SK-N-SH treated with all-trans-retinoic acid at 6 μM for 48 hours (cell line): ENCODE results near the gene HDDC2.

Experiments used
- ATAC-seq: fragments of 200-7000 bp; cut with Tn5 transposase; 3 replicates; pipeline ENCODE4 v1.9.1; 2020; ENCODE audit warnings: mild to moderate bottlenecking, moderate library complexity
- ARNTL ChIP-seq: fragments of 450-650 bp; formaldehyde crosslinking; IDR thresholded peaks from 2 replicates; pipeline ENCODE4 v1.5.0; 2020; ENCODE audit warnings: low read depth, mild to moderate bottlenecking, moderate library complexity, borderline replicate concordance
- BACH2 ChIP-seq: fragments of 250-450 bp; sonication (Bioruptor Pico); IDR thresholded peaks from 2 replicates; pipeline ENCODE4 v1.9.0; 2021; ENCODE audit warnings: mild to moderate bottlenecking, borderline replicate concordance
- CSDC2 ChIP-seq: fragments of 250-450 bp; sonication (Bioruptor Pico); IDR thresholded peaks from 2 replicates; pipeline ENCODE4 v1.5.0; 2020; ENCODE audit warnings: mild to moderate bottlenecking, moderate library complexity
- ESRRG ChIP-seq: fragments of 250-450 bp; sonication (Bioruptor Pico); IDR thresholded peaks from 2 replicates; pipeline ENCODE4 v1.6.1; 2021; ENCODE audit warnings: mild to moderate bottlenecking
- ISL1 ChIP-seq: fragments of 250-450 bp; sonication (Bioruptor Pico); IDR thresholded peaks from 2 replicates; pipeline ENCODE4 v2.1.2; 2022; ENCODE audit warnings: mild to moderate bottlenecking, moderate library complexity
- OSR1 ChIP-seq: fragments of 250-450 bp; sonication (Bioruptor Pico); IDR thresholded peaks from 2 replicates; pipeline ENCODE4 v1.8.0; 2022; ENCODE audit warnings: moderate library complexity, mild to moderate bottlenecking, inconsistent platforms
- PPARA ChIP-seq: fragments of 250-450 bp; sonication (Bioruptor Pico); IDR thresholded peaks from 2 replicates; pipeline ENCODE4 v1.5.0; 2020; ENCODE audit warnings: mild to moderate bottlenecking, borderline replicate concordance
- RARB ChIP-seq: fragments of 250-450 bp; sonication (Bioruptor Pico); IDR thresholded peaks from 2 replicates; pipeline ENCODE4 v1.8.0; 2021; ENCODE audit warnings: mild to moderate bottlenecking, moderate library complexity
- SNAI2 ChIP-seq: fragments of 250-450 bp; sonication (Bioruptor Pico); IDR thresholded peaks from 2 replicates; pipeline ENCODE4 v1.5.0; 2020; ENCODE audit warnings: mild to moderate bottlenecking, moderate library complexity
- TCF4 ChIP-seq: fragments of 250-450 bp; sonication (Bioruptor Pico); IDR thresholded peaks from 2 replicates; pipeline ENCODE4 v1.8.0; 2021; ENCODE audit warnings: mild to moderate bottlenecking, moderate library complexity, borderline replicate concordance
- TOX ChIP-seq: fragments of 250-450 bp; sonication (Bioruptor Pico); IDR thresholded peaks from 2 replicates; pipeline ENCODE4 v1.8.0; 2021; ENCODE audit warnings: mild to moderate bottlenecking, moderate library complexity, borderline replicate concordance
- ZC3H10 ChIP-seq: fragments of 250-450 bp; sonication (Bioruptor Pico); IDR thresholded peaks from 2 replicates; pipeline ENCODE4 v1.5.1; 2021; ENCODE audit warnings: mild to moderate bottlenecking, moderate library complexity
- ZFP3 ChIP-seq: fragments of 250-450 bp; sonication (Bioruptor Pico); IDR thresholded peaks from 2 replicates; pipeline ENCODE4 v1.5.0; 2020; ENCODE audit warnings: mild to moderate bottlenecking, moderate library complexity
- ZFP30 ChIP-seq: fragments of 450-650 bp; formaldehyde crosslinking; IDR thresholded peaks from 2 replicates; pipeline ENCODE4 v1.5.0; 2022; ENCODE audit warnings: mild to moderate bottlenecking, moderate library complexity
- ZNF565 ChIP-seq: fragments of 450-650 bp; formaldehyde crosslinking; conservative IDR thresholded peaks from 2 replicates; pipeline ENCODE4 v1.5.0; 2020; ENCODE audit warnings: low read depth, mild to moderate bottlenecking, moderate library complexity
- ZNF70 ChIP-seq: fragments of 450-650 bp; formaldehyde crosslinking; IDR thresholded peaks from 2 replicates; pipeline ENCODE4 v1.5.0; 2020; ENCODE audit warnings: mild to moderate bottlenecking, moderate library complexity
- ZNF8 ChIP-seq: fragments of 450-650 bp; formaldehyde crosslinking; IDR thresholded peaks from 2 replicates; pipeline ENCODE4 v1.5.0; 2020; ENCODE audit warnings: mild to moderate bottlenecking, moderate library complexity
- TF ChIP-seq, protein P1 (sequence below): fragments of 250-450 bp; sonication (Bioruptor Pico); IDR thresholded peaks from 2 replicates; pipeline ENCODE4 v1.5.1; 2020; ENCODE audit warnings: low read depth, mild to moderate bottlenecking, moderate library complexity
- TF ChIP-seq, protein P2 (sequence below): fragments of 250-450 bp; sonication (Bioruptor Pico); IDR thresholded peaks from 2 replicates; pipeline ENCODE4 v1.8.0; 2020; ENCODE audit warnings: mild to moderate bottlenecking, moderate library complexity, borderline replicate concordance
- TF ChIP-seq, protein P3 (sequence below): fragments of 250-450 bp; sonication (Bioruptor Pico); IDR thresholded peaks from 2 replicates; pipeline ENCODE4 v1.5.1; 2021; ENCODE audit warnings: mild to moderate bottlenecking, moderate library complexity
- TF ChIP-seq, protein P4 (sequence below): fragments of 250-450 bp; sonication (Bioruptor Pico); IDR thresholded peaks from 2 replicates; pipeline ENCODE4 v1.8.0; 2021; ENCODE audit warnings: low read depth, mild to moderate bottlenecking, moderate library complexity, borderline replicate concordance
- TF ChIP-seq, protein P5 (sequence below): fragments of 250-450 bp; sonication (Bioruptor Pico); IDR thresholded peaks from 2 replicates; pipeline ENCODE4 v1.5.0; 2020; ENCODE audit warnings: mild to moderate bottlenecking, moderate library complexity

Gene HDDC2

DNA sequence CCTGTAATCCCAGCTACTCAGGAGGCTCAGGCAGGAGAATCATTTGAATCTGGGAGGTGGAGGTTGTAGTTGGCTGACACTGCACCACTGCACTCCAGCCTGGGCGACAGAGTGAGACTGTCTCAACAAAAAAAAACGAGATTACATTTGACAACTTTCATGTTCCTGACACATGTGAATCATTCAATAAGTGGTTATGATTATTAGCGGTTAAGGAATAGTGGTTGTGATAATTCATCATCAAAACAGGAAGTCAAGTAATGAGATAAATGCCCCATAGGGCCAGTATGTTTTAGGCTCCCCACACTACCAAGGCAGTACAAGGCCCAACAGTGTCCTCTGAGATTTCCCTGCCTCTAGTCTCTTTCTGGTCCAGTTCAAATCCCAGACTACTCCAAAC is 2.5 kb downstream of the HDDC2 start:
- no peak for ATAC-seq
- TF ChIP-seq ISL1 (CRISPR knock-in tag) (no peak), ARNTL (CRISPR knock-in tag) (no peak), OSR1 (no peak), CSDC2 (CRISPR knock-in tag) (no peak), ZFP3 (no peak), TCF4 (CRISPR knock-in tag) (no peak), ZNF8 (CRISPR knock-in tag) (no peak)
- TF ChIP-seq, protein P1, sequence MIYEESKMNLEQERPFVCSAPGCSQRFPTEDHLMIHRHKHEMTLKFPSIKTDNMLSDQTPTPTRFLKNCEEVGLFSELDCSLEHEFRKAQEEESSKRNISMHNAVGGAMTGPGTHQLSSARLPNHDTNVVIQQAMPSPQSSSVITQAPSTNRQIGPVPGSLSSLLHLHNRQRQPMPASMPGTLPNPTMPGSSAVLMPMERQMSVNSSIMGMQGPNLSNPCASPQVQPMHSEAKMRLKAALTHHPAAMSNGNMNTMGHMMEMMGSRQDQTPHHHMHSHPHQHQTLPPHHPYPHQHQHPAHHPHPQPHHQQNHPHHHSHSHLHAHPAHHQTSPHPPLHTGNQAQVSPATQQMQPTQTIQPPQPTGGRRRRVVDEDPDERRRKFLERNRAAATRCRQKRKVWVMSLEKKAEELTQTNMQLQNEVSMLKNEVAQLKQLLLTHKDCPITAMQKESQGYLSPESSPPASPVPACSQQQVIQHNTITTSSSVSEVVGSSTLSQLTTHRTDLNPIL (CRISPR knock-in tag) = no peak
- TF ChIP-seq, all 23 proteins: peak for 0

DNA sequence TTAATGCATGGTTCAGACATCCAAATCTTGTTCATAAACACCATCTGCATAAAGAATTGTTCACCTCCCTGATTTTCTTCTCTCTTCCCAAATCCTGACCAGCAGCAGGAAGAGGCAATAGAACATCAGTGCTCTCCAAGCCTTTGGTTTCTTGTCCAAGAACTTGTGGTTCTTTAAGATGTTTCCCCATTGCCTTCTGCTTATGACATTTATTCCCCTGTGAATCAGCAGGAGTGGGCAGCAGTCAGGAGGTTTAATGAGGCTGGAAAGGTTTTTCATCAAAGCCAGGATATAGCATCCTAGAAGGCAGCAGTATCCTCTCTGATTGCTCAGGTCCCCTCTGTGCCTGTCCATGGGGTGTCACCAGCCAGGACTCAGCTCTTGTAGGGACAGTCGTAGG is 5.3 kb downstream of the HDDC2 start:
- no peak for TF ChIP-seq ZNF565 (CRISPR knock-in tag)
- no peak for TF ChIP-seq ZNF70 (CRISPR knock-in tag)
- no peak for TF ChIP-seq RARB
- no peak for TF ChIP-seq ARNTL (CRISPR knock-in tag)
- TF ChIP-seq SNAI2 (CRISPR knock-in tag) = no peak
- no peak for TF ChIP-seq CSDC2 (CRISPR knock-in tag)
- TF ChIP-seq OSR1 = no peak
- no peak for TF ChIP-seq ZFP3
- TF ChIP-seq, protein P2, sequence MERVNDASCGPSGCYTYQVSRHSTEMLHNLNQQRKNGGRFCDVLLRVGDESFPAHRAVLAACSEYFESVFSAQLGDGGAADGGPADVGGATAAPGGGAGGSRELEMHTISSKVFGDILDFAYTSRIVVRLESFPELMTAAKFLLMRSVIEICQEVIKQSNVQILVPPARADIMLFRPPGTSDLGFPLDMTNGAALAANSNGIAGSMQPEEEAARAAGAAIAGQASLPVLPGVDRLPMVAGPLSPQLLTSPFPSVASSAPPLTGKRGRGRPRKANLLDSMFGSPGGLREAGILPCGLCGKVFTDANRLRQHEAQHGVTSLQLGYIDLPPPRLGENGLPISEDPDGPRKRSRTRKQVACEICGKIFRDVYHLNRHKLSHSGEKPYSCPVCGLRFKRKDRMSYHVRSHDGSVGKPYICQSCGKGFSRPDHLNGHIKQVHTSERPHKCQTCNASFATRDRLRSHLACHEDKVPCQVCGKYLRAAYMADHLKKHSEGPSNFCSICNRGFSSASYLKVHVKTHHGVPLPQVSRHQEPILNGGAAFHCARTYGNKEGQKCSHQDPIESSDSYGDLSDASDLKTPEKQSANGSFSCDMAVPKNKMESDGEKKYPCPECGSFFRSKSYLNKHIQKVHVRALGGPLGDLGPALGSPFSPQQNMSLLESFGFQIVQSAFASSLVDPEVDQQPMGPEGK = no peak
- ATAC-seq = no peak

DNA sequence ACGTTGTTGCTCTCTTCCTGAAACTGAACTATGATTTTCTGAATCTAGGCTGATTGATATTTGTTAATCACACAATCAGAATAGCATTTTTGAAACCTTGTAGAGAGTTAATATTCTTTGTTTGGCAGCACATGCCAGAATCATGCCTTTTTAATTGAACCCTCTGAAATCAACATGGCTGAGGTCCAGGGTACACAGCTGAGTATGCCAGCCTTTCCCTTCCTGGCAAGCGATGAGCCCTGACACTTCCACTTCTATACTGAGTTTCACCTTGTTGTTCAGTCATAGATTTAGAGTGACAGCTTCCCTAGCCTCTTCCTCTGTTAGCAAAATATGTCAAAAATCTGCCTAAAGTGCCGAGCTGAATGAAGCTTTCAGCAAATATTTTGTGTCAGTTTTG is 6.8 kb downstream of the HDDC2 start:
- no peak for ATAC-seq
- TF ChIP-seq ZC3H10 (CRISPR knock-in tag) (no peak), ARNTL (CRISPR knock-in tag) (no peak), TOX (CRISPR knock-in tag) (no peak), TCF4 (CRISPR knock-in tag) (no peak), ZNF8 (CRISPR knock-in tag) (no peak), ZFP30 (CRISPR knock-in tag) (no peak), ISL1 (CRISPR knock-in tag) (no peak), CSDC2 (CRISPR knock-in tag) (no peak), OSR1 (no peak), BACH2 (CRISPR knock-in tag) (no peak), PPARA (CRISPR knock-in tag) (no peak), SNAI2 (CRISPR knock-in tag) (no peak), ESRRG (CRISPR knock-in tag) (no peak), RARB (no peak), ZNF70 (CRISPR knock-in tag) (no peak)
- TF ChIP-seq, protein P3, sequence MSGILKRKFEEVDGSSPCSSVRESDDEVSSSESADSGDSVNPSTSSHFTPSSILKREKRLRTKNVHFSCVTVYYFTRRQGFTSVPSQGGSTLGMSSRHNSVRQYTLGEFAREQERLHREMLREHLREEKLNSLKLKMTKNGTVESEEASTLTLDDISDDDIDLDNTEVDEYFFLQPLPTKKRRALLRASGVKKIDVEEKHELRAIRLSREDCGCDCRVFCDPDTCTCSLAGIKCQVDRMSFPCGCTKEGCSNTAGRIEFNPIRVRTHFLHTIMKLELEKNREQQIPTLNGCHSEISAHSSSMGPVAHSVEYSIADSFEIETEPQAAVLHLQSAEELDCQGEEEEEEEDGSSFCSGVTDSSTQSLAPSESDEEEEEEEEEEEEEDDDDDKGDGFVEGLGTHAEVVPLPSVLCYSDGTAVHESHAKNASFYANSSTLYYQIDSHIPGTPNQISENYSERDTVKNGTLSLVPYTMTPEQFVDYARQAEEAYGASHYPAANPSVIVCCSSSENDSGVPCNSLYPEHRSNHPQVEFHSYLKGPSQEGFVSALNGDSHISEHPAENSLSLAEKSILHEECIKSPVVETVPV = no peak
- TF ChIP-seq, protein P4, sequence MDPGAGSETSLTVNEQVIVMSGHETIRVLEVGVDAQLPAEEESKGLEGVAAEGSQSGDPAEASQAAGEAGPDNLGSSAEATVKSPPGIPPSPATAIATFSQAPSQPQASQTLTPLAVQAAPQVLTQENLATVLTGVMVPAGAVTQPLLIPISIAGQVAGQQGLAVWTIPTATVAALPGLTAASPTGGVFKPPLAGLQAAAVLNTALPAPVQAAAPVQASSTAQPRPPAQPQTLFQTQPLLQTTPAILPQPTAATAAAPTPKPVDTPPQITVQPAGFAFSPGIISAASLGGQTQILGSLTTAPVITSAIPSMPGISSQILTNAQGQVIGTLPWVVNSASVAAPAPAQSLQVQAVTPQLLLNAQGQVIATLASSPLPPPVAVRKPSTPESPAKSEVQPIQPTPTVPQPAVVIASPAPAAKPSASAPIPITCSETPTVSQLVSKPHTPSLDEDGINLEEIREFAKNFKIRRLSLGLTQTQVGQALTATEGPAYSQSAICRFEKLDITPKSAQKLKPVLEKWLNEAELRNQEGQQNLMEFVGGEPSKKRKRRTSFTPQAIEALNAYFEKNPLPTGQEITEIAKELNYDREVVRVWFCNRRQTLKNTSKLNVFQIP (CRISPR knock-in tag) = no peak
- TF ChIP-seq, protein P5, sequence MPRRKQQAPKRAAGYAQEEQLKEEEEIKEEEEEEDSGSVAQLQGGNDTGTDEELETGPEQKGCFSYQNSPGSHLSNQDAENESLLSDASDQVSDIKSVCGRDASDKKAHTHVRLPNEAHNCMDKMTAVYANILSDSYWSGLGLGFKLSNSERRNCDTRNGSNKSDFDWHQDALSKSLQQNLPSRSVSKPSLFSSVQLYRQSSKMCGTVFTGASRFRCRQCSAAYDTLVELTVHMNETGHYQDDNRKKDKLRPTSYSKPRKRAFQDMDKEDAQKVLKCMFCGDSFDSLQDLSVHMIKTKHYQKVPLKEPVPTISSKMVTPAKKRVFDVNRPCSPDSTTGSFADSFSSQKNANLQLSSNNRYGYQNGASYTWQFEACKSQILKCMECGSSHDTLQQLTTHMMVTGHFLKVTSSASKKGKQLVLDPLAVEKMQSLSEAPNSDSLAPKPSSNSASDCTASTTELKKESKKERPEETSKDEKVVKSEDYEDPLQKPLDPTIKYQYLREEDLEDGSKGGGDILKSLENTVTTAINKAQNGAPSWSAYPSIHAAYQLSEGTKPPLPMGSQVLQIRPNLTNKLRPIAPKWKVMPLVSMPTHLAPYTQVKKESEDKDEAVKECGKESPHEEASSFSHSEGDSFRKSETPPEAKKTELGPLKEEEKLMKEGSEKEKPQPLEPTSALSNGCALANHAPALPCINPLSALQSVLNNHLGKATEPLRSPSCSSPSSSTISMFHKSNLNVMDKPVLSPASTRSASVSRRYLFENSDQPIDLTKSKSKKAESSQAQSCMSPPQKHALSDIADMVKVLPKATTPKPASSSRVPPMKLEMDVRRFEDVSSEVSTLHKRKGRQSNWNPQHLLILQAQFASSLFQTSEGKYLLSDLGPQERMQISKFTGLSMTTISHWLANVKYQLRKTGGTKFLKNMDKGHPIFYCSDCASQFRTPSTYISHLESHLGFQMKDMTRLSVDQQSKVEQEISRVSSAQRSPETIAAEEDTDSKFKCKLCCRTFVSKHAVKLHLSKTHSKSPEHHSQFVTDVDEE (CRISPR knock-in tag) = no peak
- TF ChIP-seq, protein P2 = no peak
- TF ChIP-seq, protein P1 (CRISPR knock-in tag) = no peak
